GM10248 (cell line): ENCODE measurements around the gene MUC5AC.
"Not testable (repeated sequence)": the region's sequence is repeated elsewhere in the genome, so short reads cannot be mapped to it uniquely, and the experiment has no call there.

Experiments used
- CTCF ChIA-PET: fragments of 300-600 bp; sonication (Branson Sonifier 250); formaldehyde crosslinking; extraction: SDS; loops from one replicate; lab custom pipeline; 2021; ENCODE audit warnings: antibody characterized with exemption; lab: Yijun Ruan, JAX
- POLR2A ChIA-PET: fragments of 350-650 bp; sonication (Branson Sonifier 250); formaldehyde crosslinking; extraction: SDS; loops from one replicate; lab custom pipeline; 2020; ENCODE audit warnings: antibody characterized with exemption; lab: Yijun Ruan, JAX
- DNase-seq: peaks from one replicate; pipeline ENCODE4 v3.0.0; 2012; ENCODE audit errors: extremely low spot score
- TF ChIP-seq, protein P1 (sequence below): IDR thresholded peaks from 2 replicates; pipeline ENCODE4 v1.5.1; 2012; ENCODE audit warnings: mild to moderate bottlenecking, low read depth; ENCODE audit errors: extremely low read depth, missing control alignments, control extremely low read depth

Gene MUC5AC

DNA sequence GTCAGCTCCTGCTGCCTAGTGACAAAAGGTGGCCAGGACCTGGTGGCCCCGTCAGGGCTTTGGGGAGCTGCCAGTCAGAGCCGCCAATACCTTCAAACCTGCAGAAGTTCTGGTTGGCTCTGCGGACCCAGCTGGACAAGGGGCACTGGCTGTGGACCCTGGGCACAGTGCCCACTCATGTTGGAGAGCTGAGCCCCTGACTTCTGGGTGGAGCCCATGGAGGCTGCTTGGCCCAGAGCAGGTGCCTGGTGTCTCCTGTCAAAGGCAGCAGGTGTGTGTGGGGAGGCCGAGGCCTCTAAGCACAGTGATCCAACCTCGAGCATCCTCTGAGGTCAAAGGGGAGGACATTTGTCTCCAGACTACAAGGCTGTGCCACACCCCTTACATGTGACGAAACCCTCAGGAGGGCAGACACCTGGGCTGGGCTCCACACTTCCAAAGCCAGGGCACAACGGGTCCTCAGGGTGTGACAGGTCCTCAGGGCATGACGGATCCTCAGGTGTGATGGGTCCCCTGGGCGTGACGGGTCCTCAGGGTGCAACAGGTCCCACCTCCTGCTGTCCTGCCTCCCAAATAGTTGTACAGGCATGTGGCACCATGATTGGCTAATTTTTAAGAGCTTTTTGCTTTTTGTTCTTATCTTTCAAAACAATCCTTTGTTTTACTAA, 46.1 kb upstream of the MUC5AC start:
- ChIA-PET POLR2A (no interaction called here), CTCF (no interaction called here)

DNA sequence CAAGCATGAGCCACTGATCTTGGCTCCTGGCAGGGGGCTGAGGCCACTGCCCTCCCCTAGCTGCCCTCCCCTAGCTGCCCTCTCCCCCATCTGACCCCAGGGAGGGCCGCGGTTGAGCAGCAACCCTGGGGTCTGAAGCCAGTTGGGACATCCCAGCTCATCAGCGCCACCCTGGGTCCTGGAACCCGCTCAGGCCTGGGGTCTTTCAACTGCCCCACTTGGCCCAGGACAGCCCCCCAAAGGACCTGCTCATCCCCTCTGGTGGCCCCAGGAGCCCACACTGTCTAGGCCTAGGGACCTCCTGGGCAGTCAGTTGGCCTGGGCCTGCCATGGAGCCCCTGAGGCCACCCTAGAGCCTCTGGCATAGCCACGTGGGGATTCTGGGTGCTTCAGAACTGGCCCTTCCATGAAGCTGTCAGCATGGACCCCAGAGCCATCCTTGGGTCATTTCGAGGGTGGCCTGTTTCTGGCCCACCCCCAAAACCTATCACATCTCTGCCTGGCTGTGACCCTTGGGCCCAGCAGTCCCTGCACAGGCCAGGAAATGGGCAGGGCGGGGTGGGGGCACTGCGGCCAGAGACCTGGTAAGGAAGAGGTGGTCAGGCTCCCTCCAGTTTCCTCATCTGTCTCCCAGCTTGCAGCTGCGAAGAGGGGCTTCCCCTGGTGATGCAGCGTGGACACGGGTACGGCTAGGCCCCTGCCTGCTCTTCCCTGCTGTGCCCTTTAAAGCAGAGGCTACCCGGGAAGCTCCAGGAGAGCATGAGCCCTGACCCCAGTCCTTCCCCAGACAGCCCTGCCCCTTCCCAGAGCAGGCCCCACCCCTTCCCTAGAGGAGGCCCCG, 45.2 kb upstream of the MUC5AC start:
- no peak for DNase-seq
- TF ChIP-seq, protein P1, sequence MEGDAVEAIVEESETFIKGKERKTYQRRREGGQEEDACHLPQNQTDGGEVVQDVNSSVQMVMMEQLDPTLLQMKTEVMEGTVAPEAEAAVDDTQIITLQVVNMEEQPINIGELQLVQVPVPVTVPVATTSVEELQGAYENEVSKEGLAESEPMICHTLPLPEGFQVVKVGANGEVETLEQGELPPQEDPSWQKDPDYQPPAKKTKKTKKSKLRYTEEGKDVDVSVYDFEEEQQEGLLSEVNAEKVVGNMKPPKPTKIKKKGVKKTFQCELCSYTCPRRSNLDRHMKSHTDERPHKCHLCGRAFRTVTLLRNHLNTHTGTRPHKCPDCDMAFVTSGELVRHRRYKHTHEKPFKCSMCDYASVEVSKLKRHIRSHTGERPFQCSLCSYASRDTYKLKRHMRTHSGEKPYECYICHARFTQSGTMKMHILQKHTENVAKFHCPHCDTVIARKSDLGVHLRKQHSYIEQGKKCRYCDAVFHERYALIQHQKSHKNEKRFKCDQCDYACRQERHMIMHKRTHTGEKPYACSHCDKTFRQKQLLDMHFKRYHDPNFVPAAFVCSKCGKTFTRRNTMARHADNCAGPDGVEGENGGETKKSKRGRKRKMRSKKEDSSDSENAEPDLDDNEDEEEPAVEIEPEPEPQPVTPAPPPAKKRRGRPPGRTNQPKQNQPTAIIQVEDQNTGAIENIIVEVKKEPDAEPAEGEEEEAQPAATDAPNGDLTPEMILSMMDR, result no peak
- ChIA-PET CTCF (no interaction called here), POLR2A (no interaction called here)

More for the DNA sequence above, 46.1 kb upstream of the MUC5AC start:
- no peak for DNase-seq
- TF ChIP-seq, protein P1, result no peak

DNA sequence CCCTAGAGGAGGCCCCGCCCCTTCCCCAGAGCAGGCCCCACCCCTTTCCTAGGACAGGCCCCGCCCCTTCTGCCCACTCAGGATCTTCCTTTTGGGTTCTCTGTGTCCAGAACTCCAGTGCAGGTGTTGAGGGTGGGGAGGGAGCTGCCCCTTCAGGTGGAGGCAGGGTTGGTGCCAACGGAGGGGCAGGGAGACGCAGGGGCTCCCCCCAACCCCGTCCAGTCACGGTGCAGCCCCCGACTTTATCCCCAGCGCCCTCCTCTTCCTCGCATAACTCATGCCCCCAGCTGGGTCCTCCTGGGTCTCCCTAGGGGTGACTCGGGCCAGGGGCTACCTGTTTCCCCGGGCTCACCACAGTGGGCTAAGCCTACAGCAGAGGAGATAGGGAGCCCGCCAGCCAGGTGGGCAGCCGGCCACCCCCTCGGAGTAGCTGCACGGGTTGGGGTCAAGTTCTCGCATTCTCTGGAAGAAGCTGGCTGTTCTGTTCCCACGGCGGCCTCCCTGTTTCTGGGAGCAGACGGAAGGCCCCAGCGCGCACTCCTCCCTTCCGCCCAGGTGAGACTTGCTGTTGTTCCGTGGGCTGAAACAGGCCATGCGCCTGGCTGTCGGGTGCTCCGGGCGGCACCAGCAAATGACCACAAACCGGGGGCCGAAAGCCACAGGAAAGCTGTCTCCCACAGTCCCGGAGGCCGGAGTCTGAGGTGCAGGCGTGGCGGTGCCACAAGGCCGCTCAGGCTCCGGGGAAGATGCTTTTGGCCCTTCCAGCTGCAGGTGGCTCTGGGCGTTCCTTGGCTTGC, 44.1 kb upstream of the MUC5AC start:
- TF ChIP-seq, protein P1, result no peak
- CTCF ChIA-PET, result no interaction called here
- POLR2A ChIA-PET, result no interaction called here
- DNase-seq, result no peak

DNA sequence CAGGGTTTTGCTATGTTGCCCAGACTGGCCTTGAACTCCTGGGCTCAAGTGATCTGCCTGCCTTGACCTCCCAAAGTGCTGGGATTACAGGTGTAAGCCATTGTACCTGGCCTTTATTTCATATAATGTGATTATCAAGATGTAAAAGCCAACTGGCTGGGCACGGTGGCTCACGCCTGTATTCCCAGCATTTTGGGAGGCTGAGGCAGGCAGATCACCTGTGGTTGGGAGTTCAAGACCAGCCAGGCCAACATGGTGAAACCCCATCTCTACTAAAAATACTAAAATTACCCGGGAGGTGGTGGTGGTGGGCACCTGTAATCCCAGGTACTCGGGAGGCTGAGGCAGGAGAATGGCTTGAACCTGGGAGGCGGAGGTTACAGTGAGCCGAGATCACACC, 42.5 kb upstream of the MUC5AC start:
- CTCF ChIA-PET, result interaction anchor here (0.7 kb wide), 1 partner anchor 18 kb away, joined by 3 read pairs; no protein-coding TSS in a partner anchor
- POLR2A ChIA-PET, result not testable (repeated sequence)

DNA sequence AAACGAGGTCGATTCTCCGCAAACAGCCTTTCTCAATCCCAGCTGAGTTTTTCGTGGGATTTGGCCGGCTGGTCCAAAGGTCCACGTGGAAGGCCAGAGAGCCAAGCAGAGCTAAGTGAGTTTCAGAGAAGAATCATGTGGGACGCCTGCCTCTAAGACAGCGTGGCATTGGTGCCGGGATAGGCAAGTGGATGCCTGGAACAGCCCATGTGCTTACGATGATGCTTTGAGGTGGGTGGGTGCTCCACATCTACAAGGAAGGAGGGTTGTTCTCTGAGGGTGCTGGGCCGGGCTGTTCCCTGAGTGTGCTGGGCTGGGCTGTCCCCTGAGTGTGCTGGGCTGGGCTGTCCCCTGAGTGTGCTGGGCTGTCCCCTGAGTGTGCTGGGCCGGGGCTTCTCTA, 41.6 kb upstream of the MUC5AC start:
- ChIA-PET POLR2A (no interaction called here), CTCF (interaction anchor here (0.7 kb wide), 1 partner anchor 18 kb away, joined by 3 read pairs; no protein-coding TSS in a partner anchor)
- no peak for DNase-seq
- TF ChIP-seq, protein P1, result no peak

More for the DNA sequence above, 42.5 kb upstream of the MUC5AC start:
- DNase-seq, result not testable (repeated sequence)

DNA sequence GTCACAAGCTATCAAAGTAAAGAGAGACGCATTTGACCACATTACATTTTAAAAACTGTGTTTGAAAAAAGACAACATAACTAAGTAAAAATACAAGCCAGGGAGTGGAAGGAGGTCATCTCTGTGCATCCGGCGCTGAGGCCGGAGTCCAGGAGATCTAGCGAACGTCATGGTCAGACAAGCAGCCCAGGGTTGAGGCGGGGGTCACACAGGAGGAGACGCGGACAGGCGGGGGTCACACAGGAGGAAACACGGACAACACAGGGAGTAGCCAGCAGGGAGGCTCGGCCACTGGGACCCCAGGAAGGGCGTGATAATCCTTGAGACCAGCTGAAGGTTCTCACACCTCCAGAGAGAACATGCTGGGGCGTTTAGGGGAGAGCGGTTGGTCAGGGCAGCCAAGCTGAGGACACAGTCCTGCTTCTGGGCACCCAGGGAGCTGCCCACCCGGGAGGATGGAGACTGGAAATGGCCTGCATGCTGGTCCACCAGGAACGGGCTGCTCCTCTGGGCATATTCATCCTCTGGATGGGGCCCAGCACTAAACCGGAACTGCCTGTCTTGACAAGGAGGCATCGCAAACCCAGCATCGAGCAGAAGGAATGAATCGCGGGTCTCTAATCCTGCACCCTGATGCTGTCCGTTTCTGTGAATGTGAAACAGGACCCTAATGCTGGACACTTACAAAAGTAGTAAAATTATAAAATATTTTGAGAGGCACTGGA, 40.9 kb upstream of the MUC5AC start:
- CTCF ChIA-PET, result no interaction called here
- no peak for DNase-seq
- POLR2A ChIA-PET, result no interaction called here
- TF ChIP-seq, protein P1, result no peak
